HUES64 (cell line): ENCODE data around the gene GIPC2.
"Not testable (repeated sequence)": the region's sequence is repeated elsewhere in the genome, so short reads cannot be mapped to it uniquely, and the experiment has no call there.

Experiments used
- H3K27ac ChIP-seq: 2 replicates; pipeline ENCODE4 v1.7.0; 2013; ENCODE audit warnings: low read depth, low read length, inconsistent platforms
- H3K27me3 ChIP-seq: 2 replicates; pipeline ENCODE4 v1.6.1; 2013; ENCODE audit warnings: mild to moderate bottlenecking, low read length; ENCODE audit not compliant: insufficient read depth
- H3K36me3 ChIP-seq: 2 replicates; pipeline ENCODE4 v1.6.1; 2013; ENCODE audit warnings: mild to moderate bottlenecking, low read length; ENCODE audit not compliant: insufficient read depth
- H3K4me1 ChIP-seq: 2 replicates; pipeline ENCODE4 v1.6.1; 2013; ENCODE audit warnings: mild to moderate bottlenecking, low read length, moderate library complexity; ENCODE audit not compliant: insufficient read depth
- H3K4me3 ChIP-seq: 2 replicates; pipeline ENCODE4 v1.5.1; 2013; ENCODE audit warnings: mild to moderate bottlenecking, low read length, moderate library complexity
- H3K9ac ChIP-seq: 2 replicates; pipeline ENCODE4 v1.6.1; 2013; ENCODE audit warnings: mild to moderate bottlenecking, low read depth, low read length
- H3K9me3 ChIP-seq: 2 replicates; pipeline ENCODE4 v1.6.1; 2013; ENCODE audit warnings: low read depth, low read length; ENCODE audit not compliant: insufficient read depth
- WGBS: fragments of 150-250, 120-280 bp; methylation state at CpG from one replicate; pipeline ENCODE4 v1.1.7; 2013; ENCODE audit warnings: missing lambda C conversion rate; 5-methylcytosine and 5-hydroxymethylcytosine counted together

GIPC2 gene

DNA sequence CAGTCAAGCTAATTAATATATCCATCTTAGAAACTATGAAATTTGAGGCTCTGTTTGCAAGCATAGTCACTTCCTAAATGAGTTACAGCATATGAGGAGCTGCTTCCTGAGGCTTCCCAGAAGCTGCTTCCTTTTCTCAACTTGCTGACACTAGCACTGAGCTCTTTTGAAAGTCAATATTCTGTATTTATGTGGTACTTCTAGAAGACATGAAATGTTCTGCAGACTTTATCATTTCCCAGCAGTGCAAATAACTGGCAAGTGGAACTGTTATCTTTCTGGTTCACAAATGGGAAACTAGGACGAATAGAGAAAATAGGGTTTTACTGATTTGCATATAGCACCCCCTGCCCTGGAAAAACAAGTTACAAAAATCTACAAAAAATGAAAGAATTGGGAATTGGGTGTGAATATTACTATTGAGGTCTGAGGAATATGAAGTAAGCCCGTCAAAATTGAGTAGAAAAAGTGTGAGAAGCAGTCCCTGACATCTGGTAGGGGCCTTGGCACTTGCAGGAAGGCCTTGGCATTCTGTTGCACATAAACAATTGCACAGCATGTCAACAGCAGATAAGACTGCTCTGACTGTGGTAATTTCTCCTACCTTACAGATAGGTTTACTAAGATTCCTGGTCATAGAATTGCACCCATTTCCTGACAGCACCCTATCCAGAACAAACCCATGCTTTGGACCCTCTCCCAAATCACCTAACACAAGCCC is 7.1 kb downstream of the GIPC2 start:
- Histone ChIP-seq H3K4me3 (no peak overlapping the region), H3K4me1 (peaks cover 3% of the 10 kb centered on the region; the same call in 1 of the 2 replicates), H3K36me3 (no peaks in the 10 kb centered on the region), H3K9me3 (no peaks in the 10 kb centered on the region), H3K27me3 (peaks cover 5% of the 10 kb centered on the region), H3K9ac (no peak overlapping the region), H3K27ac (no peak overlapping the region)
- WGBS = 80% methylated on average over 2 of the region's 2 CpGs

DNA sequence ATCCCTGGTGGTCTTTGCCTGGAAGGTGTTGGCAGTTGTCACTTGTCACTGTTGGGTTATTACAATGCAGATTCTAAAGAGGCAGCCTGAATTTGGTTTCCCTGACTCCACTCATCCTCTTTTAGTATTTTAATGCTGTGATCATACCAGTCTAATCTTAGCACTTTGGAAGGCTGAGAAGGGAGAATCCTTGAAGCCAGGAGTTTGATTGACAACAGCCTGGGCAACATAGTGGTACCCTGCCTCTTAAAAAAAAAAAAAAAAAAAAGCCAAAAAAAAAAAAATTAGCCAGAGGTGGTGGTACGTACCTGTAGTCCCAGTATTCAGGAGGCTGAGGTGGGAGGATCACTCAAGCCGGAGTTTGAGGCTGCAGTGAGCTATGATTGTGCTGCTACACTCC is 7.7 kb downstream of the GIPC2 start:
- Histone ChIP-seq H3K36me3 (no peaks in the 10 kb centered on the region), H3K9me3 (no peaks in the 10 kb centered on the region), H3K27ac (no peak overlapping the region), H3K4me1 (peaks cover 3% of the 10 kb centered on the region; the same call in 1 of the 2 replicates), H3K9ac (no peak overlapping the region), H3K4me3 (no peak overlapping the region), H3K27me3 (no peaks in the 10 kb centered on the region)
- 90% methylated on average over 2 of the region's 2 CpGs for WGBS

DNA sequence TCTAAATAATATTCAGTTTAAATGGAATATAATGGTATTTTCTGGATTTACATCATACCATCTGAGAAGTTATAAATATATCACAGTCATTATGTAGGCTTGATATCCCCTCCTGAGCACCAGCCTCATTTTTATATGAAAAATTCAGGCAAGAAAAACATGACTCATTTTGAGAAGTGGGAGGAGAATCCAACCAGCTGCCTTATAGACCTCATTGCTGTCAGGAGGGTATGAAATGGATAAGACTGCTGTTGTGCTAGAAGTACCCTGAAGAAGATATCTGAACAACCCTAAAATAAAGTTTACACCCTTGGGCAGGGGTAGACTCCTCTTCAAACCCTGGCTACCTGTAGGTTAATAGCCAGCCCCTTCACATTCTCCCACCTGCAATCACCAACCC is 8.8 kb downstream of the GIPC2 start:
- H3K4me3 ChIP-seq = no peak overlapping the region
- no peaks in the 10 kb centered on the region for H3K36me3 ChIP-seq
- no peak overlapping the region for H3K9ac ChIP-seq
- no peaks in the 10 kb centered on the region for H3K27me3 ChIP-seq
- no peaks in the 10 kb centered on the region for H3K4me1 ChIP-seq
- H3K27ac ChIP-seq = no peak overlapping the region
- no peaks in the 10 kb centered on the region for H3K9me3 ChIP-seq

DNA sequence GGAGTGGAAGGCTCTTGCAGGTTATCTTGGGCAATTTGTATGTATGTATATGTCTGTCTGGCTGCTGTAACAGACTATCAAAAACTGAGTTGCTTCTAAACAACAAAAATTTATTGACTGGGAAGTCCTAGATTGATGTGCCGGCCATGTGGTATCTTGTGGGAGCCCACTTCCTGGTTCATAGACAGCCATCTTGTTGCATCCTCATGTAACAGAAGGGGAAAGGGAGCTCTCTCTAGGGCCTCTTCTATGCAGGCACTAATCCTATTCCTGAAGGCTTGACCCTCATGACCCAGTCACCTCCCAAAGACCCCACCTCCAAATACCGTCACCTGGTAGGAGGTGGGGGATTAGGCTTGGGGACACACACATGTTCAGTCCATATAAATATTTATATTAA is 9.2 kb downstream of the GIPC2 start:
- no peaks in the 10 kb centered on the region for H3K9me3 ChIP-seq
- no peaks in the 10 kb centered on the region for H3K27me3 ChIP-seq
- H3K27ac ChIP-seq = no peak overlapping the region
- no peaks in the 10 kb centered on the region for H3K36me3 ChIP-seq
- no peak overlapping the region for H3K9ac ChIP-seq
- no peaks in the 10 kb centered on the region for H3K4me1 ChIP-seq
- no peak overlapping the region for H3K4me3 ChIP-seq
- WGBS = 91% methylated on average over 1 of the region's 2 CpGs

DNA sequence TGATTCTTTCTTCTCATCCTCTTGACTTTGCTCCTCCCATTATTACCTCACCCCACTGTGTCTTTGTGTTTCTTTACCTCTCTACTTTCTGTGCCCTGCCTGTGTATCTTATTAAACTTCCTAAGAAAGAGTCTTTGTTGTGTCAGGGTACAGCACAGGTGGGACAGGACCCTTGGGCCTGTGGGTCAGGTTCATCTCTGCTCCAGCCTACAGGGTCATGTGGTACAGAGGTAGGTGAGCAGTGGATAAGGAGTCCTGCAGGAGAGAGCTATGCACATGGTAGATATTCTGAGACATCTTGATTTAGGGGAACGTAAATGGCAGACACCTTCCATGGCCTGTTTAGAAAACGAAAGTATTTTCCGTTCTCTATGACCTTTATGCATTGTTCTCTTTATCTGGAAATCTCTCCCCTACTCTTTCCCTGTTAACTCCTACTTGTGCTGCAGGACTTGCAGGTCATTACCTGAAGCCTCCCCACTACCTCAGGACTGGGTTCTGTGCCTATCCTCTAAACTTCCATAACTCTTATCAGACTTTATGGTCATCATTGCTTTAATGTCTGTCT is 9.9 kb downstream of the GIPC2 start:
- Histone ChIP-seq H3K4me3 (no peak overlapping the region), H3K9ac (no peak overlapping the region), H3K27me3 (no peaks in the 10 kb centered on the region), H3K36me3 (no peaks in the 10 kb centered on the region), H3K4me1 (no peaks in the 10 kb centered on the region), H3K9me3 (no peaks in the 10 kb centered on the region), H3K27ac (no peak overlapping the region)
- WGBS = 89% methylated on average over 3 of the region's 3 CpGs

DNA sequence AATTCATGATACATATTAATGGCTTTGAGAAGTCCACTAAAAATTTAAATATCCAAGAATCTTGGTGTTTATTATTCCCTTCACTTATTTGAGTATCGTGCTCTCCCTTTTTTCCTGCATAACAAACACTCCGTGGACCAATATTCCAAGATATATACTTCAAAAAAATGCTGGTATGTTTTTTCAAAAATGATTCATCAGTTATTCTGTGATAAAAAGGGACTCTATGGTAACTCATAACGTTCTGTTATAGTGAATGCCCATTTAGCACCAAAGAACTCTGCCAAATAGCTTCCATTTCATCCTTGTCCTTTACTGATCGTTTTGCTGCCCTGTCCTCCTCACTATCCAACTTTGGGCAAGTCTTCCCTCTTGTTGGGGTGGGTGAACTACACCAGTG is 12.9 kb downstream of the GIPC2 start:
- H3K4me1 ChIP-seq = no peaks in the 10 kb centered on the region
- H3K36me3 ChIP-seq = no peaks in the 10 kb centered on the region
- no peaks in the 10 kb centered on the region for H3K9me3 ChIP-seq
- 95% methylated on average over 4 of the region's 4 CpGs for WGBS
- H3K9ac ChIP-seq = no peak overlapping the region
- H3K4me3 ChIP-seq = no peak overlapping the region
- no peak overlapping the region for H3K27ac ChIP-seq
- no peaks in the 10 kb centered on the region for H3K27me3 ChIP-seq

DNA sequence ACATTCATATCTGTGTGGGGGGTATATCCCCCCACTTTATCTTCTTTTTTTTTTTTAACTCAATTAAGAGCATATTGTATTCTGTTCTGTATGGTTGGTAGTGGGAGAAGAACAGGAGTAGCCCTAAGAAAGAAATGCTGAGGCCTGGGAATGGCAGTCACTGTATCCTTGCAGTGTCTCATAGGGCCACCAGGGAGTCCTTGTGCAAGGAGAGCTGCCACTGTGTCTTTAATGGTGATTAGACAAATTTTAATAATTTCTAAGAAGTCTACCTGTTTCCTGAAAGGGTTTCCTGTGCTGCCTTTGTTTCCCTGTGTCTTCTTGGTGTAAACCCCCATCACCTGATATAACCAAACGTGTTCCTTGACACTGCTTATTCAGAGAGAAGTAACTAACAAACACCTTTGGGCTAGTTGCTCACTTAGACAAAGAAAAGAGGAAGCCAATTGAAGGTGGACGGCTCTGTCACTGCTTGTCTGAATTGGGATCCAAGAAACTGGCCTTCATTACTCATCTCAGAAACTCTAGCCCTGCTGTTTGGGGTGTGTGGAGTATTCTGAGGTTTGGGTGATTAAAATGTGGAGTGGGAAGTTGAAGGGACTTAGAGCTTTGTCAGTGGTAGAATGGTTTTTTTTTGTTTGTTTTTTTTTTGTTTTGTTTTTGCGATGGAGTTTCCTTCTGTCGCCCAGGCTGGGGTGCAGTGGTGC is 15.2 kb downstream of the GIPC2 start:
- H3K36me3 ChIP-seq = no peaks in the 10 kb centered on the region
- H3K9ac ChIP-seq = no peak overlapping the region
- H3K4me3 ChIP-seq = no peak overlapping the region
- no peaks in the 10 kb centered on the region for H3K9me3 ChIP-seq
- WGBS = 94% methylated on average over 4 of the region's 4 CpGs
- no peaks in the 10 kb centered on the region for H3K27me3 ChIP-seq
- no peaks in the 10 kb centered on the region for H3K4me1 ChIP-seq
- H3K27ac ChIP-seq = no peak overlapping the region

DNA sequence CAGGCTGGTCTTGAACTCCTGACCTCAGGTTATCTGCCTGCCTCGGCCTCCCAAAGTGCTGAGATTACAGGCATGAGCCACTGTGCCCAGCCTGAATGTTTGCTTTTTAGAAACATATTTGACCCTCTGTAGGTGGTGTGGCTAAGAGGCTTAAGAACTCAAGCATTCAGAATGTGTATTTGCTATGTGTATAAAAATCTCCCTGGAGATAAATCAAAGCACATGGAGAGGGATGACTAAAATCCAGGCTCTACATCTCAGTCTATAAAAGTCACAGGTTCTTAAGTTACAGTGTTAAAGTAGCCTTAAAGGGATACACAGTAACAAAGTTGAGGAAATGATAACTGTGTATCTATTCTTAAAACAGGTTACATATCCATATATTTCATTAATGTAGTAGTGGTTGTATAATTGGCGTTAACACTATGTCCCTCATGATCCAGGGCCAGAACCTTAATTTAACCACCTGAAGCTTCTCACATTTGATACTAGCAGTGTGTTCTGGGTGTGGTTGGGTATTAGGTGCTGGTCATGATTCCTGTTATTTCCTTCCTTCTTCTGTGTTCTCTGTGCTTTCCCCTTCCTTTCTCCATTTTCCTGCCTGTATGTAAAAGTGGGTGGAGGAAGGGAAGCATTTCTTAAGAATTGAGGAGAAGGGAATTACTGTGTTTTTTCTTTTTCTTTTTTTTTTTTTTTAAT is 16.2 kb downstream of the GIPC2 start:
- Histone ChIP-seq H3K4me1 (no peaks in the 10 kb centered on the region), H3K27me3 (no peaks in the 10 kb centered on the region), H3K4me3 (no peak overlapping the region), H3K9ac (no peak overlapping the region), H3K9me3 (no peaks in the 10 kb centered on the region), H3K27ac (no peak overlapping the region), H3K36me3 (no peaks in the 10 kb centered on the region)
- WGBS = 90% methylated on average over 1 of the region's 2 CpGs

DNA sequence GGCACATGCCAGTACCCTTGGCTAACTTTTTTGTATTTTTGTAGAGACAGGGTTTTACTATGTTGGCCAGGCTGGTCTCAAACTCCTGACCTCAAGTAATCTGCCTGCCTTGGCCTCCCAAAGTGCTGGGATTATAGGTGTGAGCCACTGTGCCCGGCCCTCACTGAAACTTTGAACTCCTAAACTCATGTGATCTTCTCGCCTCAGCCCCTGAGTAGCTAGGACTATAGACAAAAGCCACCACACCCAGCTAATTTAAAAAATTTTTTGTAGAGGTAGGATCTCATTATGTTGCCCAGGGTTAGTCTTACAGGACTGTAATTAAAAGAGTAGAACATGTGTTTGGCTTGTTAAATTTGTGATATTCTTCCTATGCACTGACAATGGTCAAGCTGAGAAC is 19.1 kb downstream of the GIPC2 start:
- not testable (repeated sequence) for H3K9ac ChIP-seq, H3K4me1 ChIP-seq, H3K9me3 ChIP-seq, H3K27me3 ChIP-seq, H3K36me3 ChIP-seq, H3K4me3 ChIP-seq, H3K27ac ChIP-seq
- WGBS = 97% methylated on average over 2 of the region's 2 CpGs

DNA sequence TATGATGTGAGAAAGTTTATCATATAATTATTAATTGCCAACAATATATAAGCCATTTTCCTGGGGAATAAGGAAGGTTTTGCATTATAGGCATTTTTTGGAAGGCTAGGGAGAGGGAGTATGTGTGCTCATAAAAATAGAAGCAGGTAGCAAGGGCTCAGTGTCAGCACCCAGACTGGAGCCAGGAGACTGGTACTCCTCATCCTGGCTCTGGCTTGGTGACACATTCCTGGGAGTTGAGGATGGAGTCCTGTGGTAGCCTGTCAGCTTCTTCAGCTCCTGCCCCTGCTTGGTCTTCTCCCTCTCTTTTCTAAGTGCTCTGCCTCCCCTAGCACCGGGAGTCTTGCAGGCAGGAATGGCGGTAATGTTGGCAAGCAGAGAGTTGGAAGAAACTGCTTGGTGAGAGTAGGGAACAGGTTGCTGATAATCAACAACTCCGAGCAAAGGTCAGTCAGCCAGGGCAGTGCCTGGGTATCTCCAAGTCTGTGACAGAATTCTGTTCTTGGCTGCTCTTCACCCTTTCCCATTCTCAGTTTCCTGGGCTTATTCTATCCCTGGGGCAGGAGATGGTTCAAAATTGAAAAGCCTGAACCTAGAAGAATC is 23.0 kb downstream of the GIPC2 start:
- no peak overlapping the region for H3K9ac ChIP-seq
- no peaks in the 10 kb centered on the region for H3K27me3 ChIP-seq
- no peak overlapping the region for H3K4me3 ChIP-seq
- no peak overlapping the region for H3K27ac ChIP-seq
- H3K9me3 ChIP-seq = no peaks in the 10 kb centered on the region
- WGBS = 81% methylated on average over 3 of the region's 3 CpGs
- no peaks in the 10 kb centered on the region for H3K4me1 ChIP-seq
- no peaks in the 10 kb centered on the region for H3K36me3 ChIP-seq

DNA sequence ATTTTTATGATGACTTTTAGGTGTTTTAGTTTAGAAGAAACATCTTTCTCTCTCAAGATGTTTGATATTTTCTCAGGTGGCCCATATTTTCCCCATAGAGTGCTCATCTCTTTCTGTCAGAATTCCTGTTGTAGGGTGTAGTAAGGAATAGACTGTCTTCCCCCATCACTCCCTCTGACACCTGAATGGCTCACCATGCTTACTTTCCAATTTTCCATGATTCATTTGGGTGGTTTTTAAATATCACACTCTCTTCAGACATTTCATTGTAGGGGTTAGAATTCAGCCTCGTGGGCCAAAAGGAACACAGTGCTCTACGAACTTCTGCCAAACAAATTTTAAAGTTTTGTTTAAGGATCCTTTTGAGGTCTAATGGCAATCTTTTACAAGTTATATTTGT is 24.0 kb downstream of the GIPC2 start:
- 92% methylated on average over 2 of the region's 2 CpGs for WGBS

More for the DNA sequence above, 24.0 kb downstream of the GIPC2 start:
- Histone ChIP-seq H3K9ac (no peak overlapping the region), H3K27me3 (no peaks in the 10 kb centered on the region), H3K27ac (no peak overlapping the region), H3K4me1 (no peaks in the 10 kb centered on the region), H3K4me3 (no peak overlapping the region), H3K36me3 (no peaks in the 10 kb centered on the region), H3K9me3 (no peaks in the 10 kb centered on the region)
